Right lung (tissue), 5 donors: ENCODE results near the gene AAK1. TPM values are rescaled to one million over a fixed set of nuclear protein-coding genes. Genes with fewer than 3 reads are reported as not detected.

Source experiments
- DNase-seq, 2 donors: peaks; one replicate each; pipeline ENCODE4 v3.0.0-alpha.2; 2013
- polyA plus RNA-seq, 5 donors: library from polyadenylated mRNA; unstranded; fragments of 120-200 nt; gene quantifications; one replicate each; pipeline versions ENCODE4 v1.2.1 to v1.2.3, GENCODE V29; 2013; ENCODE audit warnings: inconsistent platforms in 1 of 5, low replicate concordance in 1 of 5; ENCODE audit not compliant: insufficient read length in 5 of 5, insufficient read depth in 1 of 5

The AAK1 gene
- polyA plus RNA-seq, 5 donors: 15.9 to 19.9 (median 19.1) TPM

DNA sequence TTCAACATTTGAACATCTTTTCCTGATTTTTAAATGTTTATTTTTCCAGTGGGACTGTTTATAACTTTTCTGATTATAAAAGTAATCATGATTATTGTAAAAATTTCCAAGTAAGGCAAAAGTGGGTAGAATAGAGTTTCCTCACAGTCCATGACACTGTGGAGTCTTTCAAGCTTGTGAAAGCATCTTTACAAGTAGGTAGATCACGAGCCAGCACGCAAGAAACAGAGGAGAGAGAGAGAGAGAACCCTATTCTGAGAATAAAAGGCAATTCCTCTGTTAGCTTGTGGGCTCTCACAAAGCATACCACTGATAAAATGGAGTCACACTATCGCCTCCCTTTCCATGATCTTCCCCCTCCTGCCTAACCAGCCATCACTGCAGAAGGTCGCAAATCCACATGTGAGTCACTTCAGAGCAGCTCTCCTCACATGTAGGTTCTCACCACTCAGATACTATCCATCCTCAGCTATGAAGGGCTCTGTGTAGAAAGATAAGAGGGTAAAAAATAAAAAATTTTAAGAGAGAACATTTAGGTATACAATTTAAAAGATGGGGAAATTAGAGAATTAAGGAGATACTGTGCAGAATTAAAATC is 40.3 kb downstream of the AAK1 start:
- no peak for DNase-seq

GRCh38 chr2:69601179-69601612 is 42.3 kb downstream of the AAK1 start:
- DNase-seq: no peak

DNA sequence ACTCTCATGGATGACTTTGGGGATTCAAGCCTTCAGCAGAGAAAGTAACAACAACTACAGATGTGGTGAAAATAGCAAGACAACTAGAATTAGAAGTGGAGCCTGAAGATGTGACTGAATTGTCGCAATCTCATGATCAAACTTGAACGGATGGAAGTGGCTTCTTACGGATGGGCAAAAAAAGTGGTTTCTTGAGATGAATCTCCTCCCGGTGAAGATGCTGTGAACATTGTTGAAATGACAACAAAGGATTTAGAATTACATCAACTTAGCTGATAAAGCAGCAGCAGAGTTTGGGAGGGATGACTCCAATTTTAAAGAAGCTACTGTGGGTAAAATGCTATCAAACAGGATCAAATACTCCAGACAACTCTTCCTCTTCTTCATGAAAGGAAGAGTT is 43.1 kb downstream of the AAK1 start:
- DNase-seq: no peak

- no peak for DNase-seq
Measured at GRCh38 chr2:69597843-69598610, 45.5 kb downstream of the AAK1 start.

GRCh38 chr2:69597105-69597504 is 46.4 kb downstream of the AAK1 start:
- no peak for DNase-seq

DNA sequence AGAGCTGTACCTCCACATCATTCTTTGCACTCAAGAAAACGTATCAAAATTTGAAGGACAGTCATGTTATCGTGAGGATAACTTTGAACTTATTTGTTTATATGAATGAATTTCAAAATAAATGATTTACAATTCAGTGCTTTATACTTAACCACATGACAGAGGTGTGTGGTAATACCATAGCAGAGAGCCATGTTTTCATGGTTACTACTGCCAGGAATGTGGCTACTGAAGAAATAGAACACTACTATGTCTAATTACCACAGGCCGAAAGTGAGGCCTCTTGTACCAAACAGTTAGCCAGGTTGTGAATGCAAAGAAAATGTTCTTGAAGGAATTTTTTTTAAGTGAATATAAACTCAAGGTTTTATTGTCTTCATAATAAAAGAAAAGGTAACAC is 49.2 kb downstream of the AAK1 start:
- no peak for DNase-seq

- no peak for DNase-seq
Measured at GRCh38 chr2:69592511-69592910, 51.0 kb downstream of the AAK1 start.

- no peak for DNase-seq
Measured at GRCh38 chr2:69589973-69590652, 53.4 kb downstream of the AAK1 start.

DNA sequence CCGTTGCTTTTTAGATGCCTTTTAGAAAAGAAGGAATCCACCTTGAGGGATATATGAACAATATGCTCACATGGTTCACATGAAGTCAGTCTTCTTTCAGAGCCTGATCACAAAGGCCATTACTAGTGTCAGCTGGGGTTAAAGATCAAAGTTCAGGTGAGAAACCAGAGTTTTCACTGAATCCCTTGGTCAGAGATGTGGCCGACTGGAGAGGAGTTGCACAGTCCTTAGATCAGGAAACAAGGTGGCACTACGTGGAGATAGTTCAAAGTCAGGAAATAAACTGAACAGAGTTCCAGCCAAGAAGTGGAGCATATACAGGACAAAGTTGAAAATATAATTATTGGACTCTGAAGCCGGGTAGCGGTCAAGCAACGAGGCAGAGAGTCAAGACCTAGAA is 54.6 kb downstream of the AAK1 start:
- no peak for DNase-seq

GRCh38 chr2:69588403-69588802 is 55.1 kb downstream of the AAK1 start:
- DNase-seq: no peak

GRCh38 chr2:69585855-69586555 is 57.5 kb downstream of the AAK1 start:
- DNase-seq: no peak

DNA sequence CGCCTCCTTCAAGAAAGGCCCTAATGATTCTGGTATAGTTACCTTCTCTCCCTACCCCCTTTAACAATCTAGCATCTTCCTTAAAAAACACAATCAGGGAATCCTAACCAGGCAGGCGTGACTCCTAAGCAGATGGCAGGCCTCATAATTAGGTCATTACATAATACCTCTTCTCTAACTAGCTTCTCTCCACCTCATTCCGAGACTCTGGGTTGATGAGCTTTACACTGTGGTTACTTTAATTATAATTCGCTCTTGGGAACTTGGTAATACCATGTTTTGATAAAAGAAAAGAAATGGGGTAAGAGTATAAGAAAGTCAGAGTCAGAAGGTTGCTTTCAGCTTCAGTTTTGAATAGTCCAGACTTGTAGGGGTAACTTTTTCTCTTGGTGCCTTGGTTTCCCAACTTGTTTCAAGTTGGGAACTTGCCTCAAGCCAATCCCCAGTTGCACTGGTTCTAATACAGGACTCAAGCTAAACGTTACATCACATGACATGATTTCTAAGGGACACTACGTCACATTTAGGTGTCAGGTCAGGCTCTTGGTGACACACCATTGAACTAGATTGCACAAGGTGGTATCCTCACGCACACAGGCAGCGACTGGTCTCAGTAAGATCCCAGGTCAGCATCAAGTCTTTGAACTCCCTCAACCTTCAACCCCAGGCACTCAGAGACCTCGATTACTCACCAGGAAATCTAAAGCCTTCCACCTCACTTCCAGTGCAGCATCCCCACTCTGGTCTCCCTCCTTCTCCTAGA is 59.2 kb downstream of the AAK1 start:
- no peak for DNase-seq

- no peak for DNase-seq
Measured at GRCh38 chr2:69583321-69583833, 60.2 kb downstream of the AAK1 start.

GRCh38 chr2:69582582-69583176 is 60.9 kb downstream of the AAK1 start:
- DNase-seq: no peak

GRCh38 chr2:69581774-69582581 is 61.6 kb downstream of the AAK1 start:
- DNase-seq: no peak

DNA sequence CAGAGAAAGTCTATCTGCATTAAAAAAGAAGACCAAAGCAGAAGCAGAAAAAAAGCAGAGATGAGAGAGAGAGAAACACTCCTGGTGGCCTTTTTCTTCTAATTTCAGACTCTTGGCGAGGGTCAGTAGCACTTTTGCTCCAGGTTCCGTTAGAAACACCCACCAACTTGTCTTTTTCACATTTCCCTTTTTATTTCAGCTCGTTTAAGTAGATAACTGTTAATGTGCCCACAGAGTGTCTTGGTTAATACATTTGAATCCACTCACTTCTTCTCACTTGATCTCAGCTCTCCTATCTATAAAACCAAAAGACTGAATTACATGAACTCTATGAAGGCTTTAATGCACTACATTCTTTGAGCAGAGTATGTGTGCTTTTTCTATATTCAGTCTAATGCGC is 63.1 kb downstream of the AAK1 start:
- DNase-seq: no peak

DNA sequence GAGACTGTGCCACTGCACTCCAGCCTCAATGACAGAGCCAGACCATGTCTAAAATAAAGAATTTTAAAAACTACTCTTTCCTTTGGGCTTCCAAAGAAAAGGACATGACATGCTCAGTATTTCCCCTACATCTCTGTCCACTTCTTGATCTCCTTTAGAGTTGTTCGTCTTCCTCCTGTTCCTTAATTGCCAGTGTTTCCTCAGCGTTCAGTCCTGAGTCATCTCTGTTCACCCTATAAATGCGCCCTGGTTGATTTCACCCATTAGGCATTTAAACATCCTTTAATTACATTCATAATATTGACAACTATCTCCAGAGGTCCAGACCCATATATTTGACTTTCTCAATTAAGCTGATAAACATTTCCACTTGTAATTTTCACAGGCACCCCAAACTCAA is 64.0 kb downstream of the AAK1 start:
- no peak for DNase-seq

GRCh38 chr2:69578198-69578540 is 65.4 kb downstream of the AAK1 start:
- DNase-seq: no peak

- DNase-seq: no peak
Measured at GRCh38 chr2:69577467-69578197, 65.9 kb downstream of the AAK1 start.

DNA sequence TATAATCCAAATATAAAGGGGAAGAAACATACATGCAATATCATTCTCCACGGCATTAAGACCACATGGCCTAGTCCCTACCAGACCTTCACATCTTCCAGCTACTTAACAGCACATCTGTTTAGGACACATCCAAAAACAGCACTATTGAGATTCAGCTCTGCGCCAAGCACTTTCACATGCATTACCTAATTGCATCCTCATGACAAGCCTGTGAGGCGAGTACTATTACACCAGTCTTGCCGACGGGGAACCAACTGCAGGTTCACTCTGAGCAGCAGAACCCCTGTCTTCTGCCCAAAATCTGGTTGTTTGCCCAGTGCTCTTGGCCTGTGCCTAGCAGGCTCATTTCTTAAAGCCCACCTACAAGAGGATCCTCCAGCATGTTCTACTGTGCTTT is 66.7 kb downstream of the AAK1 start:
- no peak for DNase-seq
